GM12878 (cell line): ENCODE results near the gene CD34. TPM values are rescaled to one million over a fixed set of nuclear protein-coding genes. Genes with fewer than 3 reads are reported as not detected.
A peak's percentile ranks its signal among the peaks of the same experiment; 100 is the strongest.

ENCODE experiments used
- E2F4 ChIP-seq: IDR thresholded peaks from 2 replicates; pipeline ENCODE4 v1.6.1; 2012; ENCODE audit warnings: low read depth, low read length, improper control_type of control experiment
- EED ChIP-seq: sonication (generic); IDR thresholded peaks from 2 replicates; pipeline ENCODE4 v1.6.1; 2016; ENCODE audit warnings: antibody characterized with exemption, low read depth
- IKZF2 ChIP-seq, 2 experiments: fragments of 450-650 bp; IDR thresholded peaks; 2 replicates each; pipeline ENCODE4 v1.6.1; 2017; ENCODE audit warnings: mild to moderate bottlenecking in 2 of 2, moderate library complexity in 2 of 2
- JUND ChIP-seq: IDR thresholded peaks from 2 replicates; pipeline ENCODE4 v1.6.1; 2012; ENCODE audit warnings: low read depth, mild to moderate bottlenecking, low read length, improper control_type of control experiment, moderate library complexity
- LARP7 ChIP-seq: fragments of 450-650 bp; IDR thresholded peaks from 2 replicates; pipeline ENCODE4 v1.6.1; 2017; ENCODE audit warnings: mild to moderate bottlenecking
- NBN ChIP-seq: fragments of 450-650 bp; IDR thresholded peaks from 2 replicates; pipeline ENCODE4 v1.6.1; 2016
- RAD21 ChIP-seq: IDR thresholded peaks from 2 replicates; pipeline ENCODE4 v1.6.1; 2011; ENCODE audit warnings: mild to moderate bottlenecking, low read depth, low read length, moderate library complexity; ENCODE audit not compliant: insufficient read depth
- RBBP5 ChIP-seq: fragments of 200-600 bp; sonication (generic); conservative IDR thresholded peaks from 2 replicates; pipeline ENCODE4 v1.6.1; 2016
- WRNIP1 ChIP-seq: IDR thresholded peaks from 2 replicates; pipeline ENCODE4 v1.6.1; 2011; ENCODE audit warnings: low read depth, low read length, improper control_type of control experiment, borderline replicate concordance
- YY1 ChIP-seq: IDR thresholded peaks from 2 replicates; pipeline ENCODE4 v1.6.1; 2011; ENCODE audit warnings: low read depth, mild to moderate bottlenecking, low read length
- ZZZ3 ChIP-seq: IDR thresholded peaks from 2 replicates; pipeline ENCODE4 v1.6.1; 2011; ENCODE audit warnings: low read depth; ENCODE audit not compliant: control insufficient read depth, insufficient read length
- polyA plus RNA-seq, 11 experiments: library from polyadenylated mRNA; depleted of rRNA in 4 of 11; unstranded in 6 of 11; stranded (reverse) in 5 of 11; fragments of >200 nt; fragmentation: Nextera tagmentation in 4 of 11; fragmentation: Illumina TruSeq in 1 of 11; extraction: Ambion mirVana in 4 of 11; extraction: Trizol in 1 of 11; gene quantifications; 1 replicate in 1 of 11; 2 replicates in 10 of 11; pipeline versions ENCODE4 v1.2.1 to v1.2.3, GENCODE V29; 2011 to 2016; ENCODE audit warnings: inconsistent platforms in 2 of 11, missing spikeins in 2 of 11, low read depth in 1 of 11
- total RNA-seq, 4 experiments: library from RNA; depleted of rRNA in 3 of 4; stranded (reverse); fragments of >200 nt in 3 of 4; fragmentation: Illumina TruSeq in 1 of 4; extraction: Trizol in 1 of 4; gene quantifications; 2 replicates each; pipeline versions ENCODE4 v1.2.1 to v1.2.3, GENCODE V29; 2013 to 2021
- TF ChIP-seq, protein P1 (sequence below): fragments of 450-650 bp; IDR thresholded peaks from 2 replicates; pipeline ENCODE4 v1.6.1; 2017; ENCODE audit warnings: low read depth, mild to moderate bottlenecking, moderate library complexity

Gene CD34
- total and polyA plus RNA-seq, 10 of the 15 experiments (the other 5 are each of a cell fraction or from before 2014, with no cell fraction given): under 0.01 to 0.08 (median 0.02) TPM; not detected in 6

DNA sequence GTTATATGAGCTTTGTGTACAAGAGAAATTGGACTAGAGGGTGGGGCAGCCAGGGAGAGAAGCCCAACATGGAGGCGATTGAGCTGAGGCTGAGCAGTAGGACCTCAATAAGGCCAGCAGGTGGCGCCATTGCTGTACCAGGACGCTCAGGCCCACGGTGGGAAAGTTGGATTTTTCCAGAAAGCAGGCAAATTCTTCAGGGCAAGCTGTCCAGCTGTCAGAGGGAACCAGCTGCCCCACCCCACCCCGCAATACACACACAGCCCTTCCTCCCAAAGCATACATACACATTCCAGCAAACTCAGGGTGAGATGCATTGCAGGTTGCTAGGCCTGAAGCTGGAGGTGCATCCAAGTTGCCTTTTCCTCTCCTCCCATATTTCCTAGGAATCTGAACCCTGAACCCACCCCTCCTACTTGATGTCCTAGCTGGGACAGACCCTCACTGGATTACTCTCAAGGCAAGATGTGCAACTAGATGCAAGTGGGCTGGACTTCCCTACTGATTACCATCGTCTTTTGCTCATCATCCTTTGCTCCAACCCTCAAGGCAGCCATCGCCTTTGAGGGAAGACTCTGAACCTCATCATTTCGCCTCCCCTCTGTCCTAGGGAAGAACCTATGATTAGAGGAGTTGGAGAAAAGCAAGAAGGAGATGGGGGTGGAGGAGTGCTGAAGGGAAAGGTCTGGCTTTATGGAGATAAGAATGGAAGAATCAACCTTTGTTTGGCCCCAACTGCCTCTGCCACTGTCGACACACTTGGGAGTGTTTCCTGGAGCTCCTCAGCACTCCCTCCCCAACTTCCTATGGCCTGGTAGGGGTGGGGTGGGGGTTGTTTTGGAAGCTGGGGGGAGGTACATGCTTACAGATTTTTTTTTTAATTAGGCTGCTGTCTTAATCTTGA lies 25.5 kb downstream of the CD34 start (continued):
- no peak for TF ChIP-seq E2F4
- TF ChIP-seq ZZZ3: no peak
- peak; percentile 75 for TF ChIP-seq IKZF2 (IDR thresholded peaks at IDR 0.05)
- peak; percentile 78 for TF ChIP-seq RAD21
- 0 out of 2 replicates have a peak, but pooled peaks have one; percentile 31 for TF ChIP-seq NBN
- 0 out of 2 replicates have a peak, but pooled peaks have one; percentile 22 for TF ChIP-seq WRNIP1
- no peak for TF ChIP-seq JUND
- TF ChIP-seq, protein P1, sequence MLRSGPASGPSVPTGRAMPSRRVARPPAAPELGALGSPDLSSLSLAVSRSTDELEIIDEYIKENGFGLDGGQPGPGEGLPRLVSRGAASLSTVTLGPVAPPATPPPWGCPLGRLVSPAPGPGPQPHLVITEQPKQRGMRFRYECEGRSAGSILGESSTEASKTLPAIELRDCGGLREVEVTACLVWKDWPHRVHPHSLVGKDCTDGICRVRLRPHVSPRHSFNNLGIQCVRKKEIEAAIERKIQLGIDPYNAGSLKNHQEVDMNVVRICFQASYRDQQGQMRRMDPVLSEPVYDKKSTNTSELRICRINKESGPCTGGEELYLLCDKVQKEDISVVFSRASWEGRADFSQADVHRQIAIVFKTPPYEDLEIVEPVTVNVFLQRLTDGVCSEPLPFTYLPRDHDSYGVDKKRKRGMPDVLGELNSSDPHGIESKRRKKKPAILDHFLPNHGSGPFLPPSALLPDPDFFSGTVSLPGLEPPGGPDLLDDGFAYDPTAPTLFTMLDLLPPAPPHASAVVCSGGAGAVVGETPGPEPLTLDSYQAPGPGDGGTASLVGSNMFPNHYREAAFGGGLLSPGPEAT: peak; percentile 45; the same call in 1 of the 2 replicates
- no peak for TF ChIP-seq LARP7
- TF ChIP-seq RBBP5: no peak
- peak; percentile 72 for TF ChIP-seq EED
- TF ChIP-seq YY1: peak; percentile 91
